IMR-90 (cell line): ENCODE measurements around the gene PPP1R12B. TPM values are rescaled to one million over a fixed set of nuclear protein-coding genes. Genes with fewer than 3 reads are reported as not detected.
"Not testable (repeated sequence)": the region's sequence is repeated elsewhere in the genome, so short reads cannot be mapped to it uniquely, and the experiment has no call there.

Experiments used
- ATAC-seq: fragments of 200-7000 bp; cut with Tn5 transposase; 2 replicates; pipeline ENCODE4 v1.9.1; 2020; ENCODE audit warnings: low read depth, mild to moderate bottlenecking, moderate library complexity
- BruUV-seq: library from RNA; stranded (reverse); fragments of 400-500 nt; replicated peaks from 2 replicates; lab custom pipeline; 2021; lab: Mats Ljungman, UMichigan
- CTCF ChIA-PET: fragments of 300-600 bp; formaldehyde crosslinking; extraction: SDS; loops from one replicate; lab custom pipeline; 2021; ENCODE audit warnings: antibody characterized with exemption; lab: Yijun Ruan, JAX
- POLR2A ChIA-PET: fragments of 300-600 bp; sonication (Branson Sonifier 250); formaldehyde crosslinking; loops from one replicate; lab custom pipeline; 2022; ENCODE audit warnings: antibody characterized with exemption; ENCODE audit not compliant: unreplicated experiment; lab: Charles Lee
- DNase-seq: peaks from one replicate; pipeline ENCODE4 v3.0.0; 2013
- H2AFZ ChIP-seq: replicated peaks from 2 replicates; pipeline ENCODE3; 2013; ENCODE audit warnings: low read length, mild to moderate bottlenecking; ENCODE audit not compliant: poor library complexity
- H2AK5ac ChIP-seq: 2 replicates; pipeline ENCODE4 v1.6.1; 2013; ENCODE audit warnings: low read depth, low read length, inconsistent platforms
- H2AK9ac ChIP-seq: replicated peaks from 2 replicates; pipeline ENCODE3; 2013; ENCODE audit warnings: mild to moderate bottlenecking, low read depth, low read length, moderate library complexity; ENCODE audit not compliant: poor library complexity
- H2BK120ac ChIP-seq: 2 replicates; pipeline ENCODE4 v1.6.1; 2013; ENCODE audit warnings: low read depth, low read length, inconsistent platforms
- H2BK15ac ChIP-seq: 3 replicates; pipeline ENCODE4 v1.6.1; 2013; ENCODE audit warnings: low read depth, low read length, inconsistent platforms
- H2BK20ac ChIP-seq: 2 replicates; pipeline ENCODE4 v1.6.1; 2013; ENCODE audit warnings: low read depth, mild to moderate bottlenecking, inconsistent platforms, low read length, moderate library complexity
- H2BK5ac ChIP-seq: 2 replicates; pipeline ENCODE4 v1.6.1; 2013; ENCODE audit warnings: mild to moderate bottlenecking, low read depth, low read length, inconsistent platforms; ENCODE audit not compliant: poor library complexity, severe bottlenecking
- H3K14ac ChIP-seq: replicated peaks from 2 replicates; pipeline ENCODE4 v1.6.1; 2013; ENCODE audit warnings: low read depth, low read length, inconsistent platforms
- H3K18ac ChIP-seq: 2 replicates; pipeline ENCODE4 v1.6.1; 2013; ENCODE audit warnings: low read depth, low read length, control low read depth
- H3K23ac ChIP-seq: 2 replicates; pipeline ENCODE4 v1.6.1; 2013; ENCODE audit warnings: low read depth, low read length, inconsistent platforms
- H3K27ac ChIP-seq: 2 replicates; pipeline ENCODE4 v1.5.1; 2013; ENCODE audit warnings: mild to moderate bottlenecking, control low read depth, low read length; ENCODE audit not compliant: insufficient read depth
- H3K27me3 ChIP-seq: 2 replicates; pipeline ENCODE4 v1.6.1; 2013; ENCODE audit warnings: low read length; ENCODE audit not compliant: control insufficient read depth, insufficient read depth
- H3K36me3 ChIP-seq: 2 replicates; pipeline ENCODE4 v1.6.1; 2013; ENCODE audit warnings: low read length, mixed read lengths; ENCODE audit not compliant: control insufficient read depth, insufficient read depth
- H3K4ac ChIP-seq: 2 replicates; pipeline ENCODE4 v1.6.1; 2013; ENCODE audit warnings: low read depth, low read length, inconsistent platforms
- H3K4me1 ChIP-seq: 2 replicates; pipeline ENCODE4 v1.6.1; 2013; ENCODE audit warnings: low read length, mixed read lengths; ENCODE audit not compliant: control insufficient read depth, insufficient read depth
- H3K4me2 ChIP-seq: 2 replicates; pipeline ENCODE4 v1.6.1; 2013; ENCODE audit warnings: low read depth, mild to moderate bottlenecking, control low read depth, low read length, moderate library complexity
- H3K4me3 ChIP-seq: 2 replicates; pipeline ENCODE4 v1.5.1; 2013; ENCODE audit warnings: low read depth, mild to moderate bottlenecking, control low read depth, low read length, moderate library complexity; ENCODE audit not compliant: insufficient read depth
- H3K56ac ChIP-seq: 2 replicates; pipeline ENCODE4 v1.6.1; 2013; ENCODE audit warnings: low read length, inconsistent platforms; ENCODE audit not compliant: insufficient read depth; ENCODE audit errors: extremely low read depth
- H3K79me1 ChIP-seq, 2 experiments: 2 replicates each; pipeline ENCODE4 v1.6.1; 2013; ENCODE audit warnings: low read length in 2 of 2, inconsistent platforms in 1 of 2, low read depth in 1 of 2
- H3K9ac ChIP-seq: 2 replicates; pipeline ENCODE4 v1.6.1; 2013; ENCODE audit warnings: low read depth, low read length, control low read depth
- H3K9me1 ChIP-seq: 2 replicates; pipeline ENCODE4 v1.6.1; 2013; ENCODE audit warnings: low read length, inconsistent platforms; ENCODE audit not compliant: insufficient read depth
- H3K9me3 ChIP-seq: 2 replicates; pipeline ENCODE4 v1.6.1; 2013; ENCODE audit warnings: low read length; ENCODE audit not compliant: control insufficient read depth, insufficient read depth
- H4K20me1 ChIP-seq: 2 replicates; pipeline ENCODE4 v1.6.1; 2013; ENCODE audit warnings: low read length, inconsistent platforms; ENCODE audit not compliant: insufficient read depth
- H4K5ac ChIP-seq: 2 replicates; pipeline ENCODE4 v1.6.1; 2013; ENCODE audit warnings: mild to moderate bottlenecking, low read depth, low read length, control low read depth
- H4K8ac ChIP-seq, 2 experiments: 2 replicates each; pipeline ENCODE4 v1.6.1; 2013; ENCODE audit warnings: low read depth in 2 of 2, low read length in 2 of 2, control low read depth in 1 of 2, inconsistent platforms in 1 of 2
- H4K91ac ChIP-seq: 2 replicates; pipeline ENCODE4 v1.6.1; 2013; ENCODE audit warnings: low read depth, low read length, inconsistent platforms; ENCODE audit not compliant: insufficient read depth
- CEBPB ChIP-seq: IDR thresholded peaks from 2 replicates; pipeline ENCODE4 v1.6.1; 2012; ENCODE audit warnings: low read depth, low read length, improper control_type of control experiment
- MXI1 ChIP-seq: IDR thresholded peaks from 2 replicates; pipeline ENCODE4 v1.6.1; 2012; ENCODE audit warnings: low read depth, mild to moderate bottlenecking, low read length, moderate library complexity, borderline replicate concordance
- RFX5 ChIP-seq: IDR thresholded peaks from 2 replicates; pipeline ENCODE4 v1.8.0; 2012; ENCODE audit warnings: low read depth, mild to moderate bottlenecking, low read length, moderate library complexity
- SMC3 ChIP-seq: fragments of 150-350 bp; IDR thresholded peaks from 2 replicates; pipeline ENCODE4 v1.6.1; 2016; ENCODE audit warnings: low read depth, mild to moderate bottlenecking, antibody characterized with exemption, low read length, moderate library complexity
- WGBS, 2 experiments: methylation state at CpG; one replicate each; pipeline versions ENCODE4 v1.1.5 to v1.1.7; 2013; ENCODE audit warnings: missing lambda C conversion rate in 2 of 2; ENCODE audit not compliant: insufficient read length in 1 of 2; ENCODE audit errors: extremely low coverage in 2 of 2; 5-methylcytosine and 5-hydroxymethylcytosine counted together
- dilution Hi-C: fragments of 300-500 bp; cut with HindIII; formaldehyde crosslinking; loops from one replicate; pipeline ENCODE4 v1.14.3; 2018; ENCODE audit warnings: low sequenced_read_pairs; ENCODE audit not compliant: unreplicated experiment
- in situ Hi-C: fragments of 300-500 bp; cut with MboI; formaldehyde crosslinking; loops from 3 replicates; pipeline ENCODE4 v1.14.3; 2019; ENCODE audit warnings: low sequenced_read_pairs, inconsistent platforms, mixed read lengths
- intact Hi-C: fragments of 100-400 bp; cut with micrococcal nuclease; formaldehyde crosslinking; loops from 2 replicates; pipeline ENCODE4 v1.10.0; 2022
- polyA plus RNA-seq, 3 experiments: library from polyadenylated mRNA; depleted of rRNA; stranded (reverse); fragments of >200 nt; gene quantifications; 2 replicates each; pipeline ENCODE4 v1.2.3, GENCODE V29; 2012; ENCODE audit warnings: low replicate concordance in 1 of 3
- total RNA-seq: library from RNA; depleted of rRNA; stranded (reverse); fragments of >200 nt; gene quantifications from 2 replicates; pipeline ENCODE4 v1.2.3, GENCODE V29; 2012

Gene PPP1R12B
- total and polyA plus RNA-seq, 2 of the 4 experiments (the other 2 are of a cell fraction), result 8.5 to 12.0 TPM

GRCh38 chr1:202516434-202516877 is 168.0 kb downstream of the PPP1R12B start:
- no peak overlapping the region for H4K8ac ChIP-seq
- H3K18ac ChIP-seq, result no peak overlapping the region
- no peak overlapping the region for H3K23ac ChIP-seq
- ChIA-PET CTCF (no interaction called here), POLR2A (no interaction called here)
- H3K79me1 ChIP-seq, result no peaks in the 10 kb centered on the region; a peak in 1 of 4 replicates
- H3K9me3 ChIP-seq, result no peaks in the 10 kb centered on the region
- H3K56ac ChIP-seq, result no peak overlapping the region
- ATAC-seq, result no peak; the same call in 1 of the 2 replicates
- no peak overlapping the region for H4K5ac ChIP-seq
- H2BK20ac ChIP-seq, result no peak overlapping the region
- peak; percentile 57 for DNase-seq
- no TSS peak for BruUV-seq
- no peak overlapping the region for H2AFZ ChIP-seq
- intact Hi-C loops (no loop called here), in situ Hi-C loops (no loop called here), dilution Hi-C loops (no loop called here)
- no peaks in the 10 kb centered on the region for H3K9me1 ChIP-seq
- no peak overlapping the region for H3K4me2 ChIP-seq
- no peak overlapping the region for H3K4ac ChIP-seq
- H3K14ac ChIP-seq, result no peak overlapping the region
- no peak overlapping the region for H3K4me3 ChIP-seq
- H2AK5ac ChIP-seq, result no peak overlapping the region
- no peaks in the 10 kb centered on the region for H3K36me3 ChIP-seq
- H3K27me3 ChIP-seq, result no peaks in the 10 kb centered on the region
- no peak overlapping the region for H2BK15ac ChIP-seq
- no peak overlapping the region for H2BK5ac ChIP-seq
- H2BK120ac ChIP-seq, result no peak overlapping the region
- no CpG with 5 or more reads among the region's 4 CpGs for WGBS, 2 experiments
- no peak overlapping the region for H3K9ac ChIP-seq
- no peak overlapping the region for H3K27ac ChIP-seq
- no peak overlapping the region for H4K91ac ChIP-seq
- H2AK9ac ChIP-seq, result no peak overlapping the region
- H4K20me1 ChIP-seq, result no peaks in the 10 kb centered on the region
- peaks cover 9% of the 10 kb centered on the region for H3K4me1 ChIP-seq
- no peak for TF ChIP-seq CEBPB
- TF ChIP-seq MXI1, result no peak
- TF ChIP-seq SMC3, result no peak
- TF ChIP-seq RFX5, result no peak

GRCh38 chr1:202517146-202517545 is 168.6 kb downstream of the PPP1R12B start:
- H2BK20ac ChIP-seq, H4K91ac ChIP-seq, POLR2A ChIA-PET, H3K4me1 ChIP-seq, H2AFZ ChIP-seq, H3K23ac ChIP-seq, H2AK9ac ChIP-seq, DNase-seq, H3K27me3 ChIP-seq, in situ Hi-C loops, H3K14ac ChIP-seq, BruUV-seq, H3K9me3 ChIP-seq, H3K18ac ChIP-seq, H3K56ac ChIP-seq, intact Hi-C loops, H2BK120ac ChIP-seq, H3K79me1 ChIP-seq, H2BK5ac ChIP-seq, ATAC-seq, H3K4me2 ChIP-seq, H3K36me3 ChIP-seq, CTCF ChIA-PET, H4K8ac ChIP-seq, H3K4me3 ChIP-seq, H4K5ac ChIP-seq, H3K9me1 ChIP-seq, H3K4ac ChIP-seq, H3K9ac ChIP-seq, H2BK15ac ChIP-seq, H2AK5ac ChIP-seq, H3K27ac ChIP-seq, dilution Hi-C loops, H4K20me1 ChIP-seq: not testable (repeated sequence)
- WGBS, 2 experiments, result no CpG with 5 or more reads among the region's 1 CpG
